Adrenal gland (tissue), 12 donors: Measurements from ENCODE around the gene FUT6. TPM values are rescaled to one million over a fixed set of nuclear protein-coding genes. Genes with fewer than 3 reads are reported as not detected.

ENCODE experiments used
- DNase-seq, 7 donors: peaks; one replicate each; pipeline ENCODE4 v3.0.0-alpha.2; 2019 to 2020
- H3K27ac ChIP-seq, 5 donors: fragments of 200-600 bp; sonication (generic) in 4 of 5; 1 replicate in 3 of 5; 2 replicates in 2 of 5; pipeline versions ENCODE4 v1.5.1 to v1.8.0; 2016 to 2020; ENCODE audit warnings: mild to moderate bottlenecking in 1 of 5
- H3K27me3 ChIP-seq: fragments of 200-600 bp; 2 replicates; pipeline ENCODE4 v1.8.0; 2021
- H3K36me3 ChIP-seq, 2 donors: fragments of 200-600 bp; replicated peaks in 1 of 2; 1 replicate in 1 of 2; 2 replicates in 1 of 2; pipeline versions ENCODE4 v1.5.1 to v1.8.0; 2018 to 2022
- H3K4me1 ChIP-seq, 2 donors: fragments of 200-600 bp; replicated peaks in 1 of 2; 1 replicate in 1 of 2; 2 replicates in 1 of 2; pipeline versions ENCODE4 v1.5.1 to v1.8.0; 2018 to 2021
- H3K4me3 ChIP-seq, 4 donors: fragments of 200-600 bp; sonication (generic) in 3 of 4; one replicate each; pipeline ENCODE4 v1.5.1; 2016 to 2018
- H3K9me3 ChIP-seq, 3 donors: fragments of 200-600 bp; sonication (generic) in 1 of 3; replicated peaks in 1 of 3; 1 replicate in 2 of 3; 2 replicates in 1 of 3; pipeline versions ENCODE4 v1.5.1 to v1.8.0; 2016 to 2021
- CTCF ChIP-seq, 6 experiments: fragments of 450-650 bp in 4 of 6; fragments of 200-600 bp in 2 of 6; sonication (generic) in 1 of 6; IDR thresholded peaks; 1 replicate in 5 of 6; 2 replicates in 1 of 6; pipeline versions ENCODE4 v1.5.1 to v1.8.0; 2016 to 2021; ENCODE audit warnings: antibody characterized with exemption in 6 of 6, mild to moderate bottlenecking in 2 of 6, moderate library complexity in 1 of 6
- POLR2A ChIP-seq, 2 donors: fragments of 450-650 bp; IDR thresholded peaks; one replicate each; pipeline ENCODE4 v1.6.1; 2017; ENCODE audit warnings: antibody characterized with exemption in 2 of 2, mild to moderate bottlenecking in 2 of 2, moderate library complexity in 1 of 2
- WGBS, 4 donors: extraction: QIAGEN DNeasy Blood & Tissue Kit in 2 of 4; methylation state at CpG; one replicate each; pipeline versions ENCODE4 v1.1.5 to v1.1.7; 2013 to 2017; 5-methylcytosine and 5-hydroxymethylcytosine counted together
- intact Hi-C, 2 donors: fragments of 100-400 bp; cut with DNase I; formaldehyde crosslinking; loops; one replicate each; pipeline versions ENCODE4 v1.14.1 to v1.15.0; 2022 to 2023
- polyA plus RNA-seq, 3 donors: library from polyadenylated mRNA; stranded (reverse); fragments of 200-250 nt in 2 of 3; fragments of 350-450 nt in 1 of 3; fragmentation: Illumina TruSeq in 1 of 3; extraction: RNeasy Lipid Tissue Mini Kit (QIAGEN cat#74804) in 1 of 3; gene quantifications; one replicate each; pipeline ENCODE4 v1.2.3, GENCODE V29; 2013 to 2014
- total RNA-seq, 9 donors: library from RNA; depleted of rRNA in 4 of 9; stranded (reverse); fragments of >200 nt in 4 of 9; fragments of 120-200 nt in 1 of 9; fragmentation: NEBNext Ultra II Directional in 1 of 9; extraction: Animal tissue kit (Norgen Biotek cat#: 25700) in 1 of 9; gene quantifications; one replicate each; pipeline versions ENCODE4 v1.1.0 to v1.2.4, GENCODE V29; 2013 to 2023
- donor health status: healthy with polysubstance abuse.
- donor health status: Bipolar disorder and iron deficiency.
- donor health status: DM: yes; HTN: yes; CAD: no.
- donor health status: DM: no; HTN: no; CAD: no.
- donor health status: DM: no; HTN: no; CAD: no.
- donor health status: DM: yes; HTN: yes; CAD: no.

The FUT6 gene
- total and polyA plus RNA-seq, 12 donors = 0.03 TPM; not detected in 11

DNA sequence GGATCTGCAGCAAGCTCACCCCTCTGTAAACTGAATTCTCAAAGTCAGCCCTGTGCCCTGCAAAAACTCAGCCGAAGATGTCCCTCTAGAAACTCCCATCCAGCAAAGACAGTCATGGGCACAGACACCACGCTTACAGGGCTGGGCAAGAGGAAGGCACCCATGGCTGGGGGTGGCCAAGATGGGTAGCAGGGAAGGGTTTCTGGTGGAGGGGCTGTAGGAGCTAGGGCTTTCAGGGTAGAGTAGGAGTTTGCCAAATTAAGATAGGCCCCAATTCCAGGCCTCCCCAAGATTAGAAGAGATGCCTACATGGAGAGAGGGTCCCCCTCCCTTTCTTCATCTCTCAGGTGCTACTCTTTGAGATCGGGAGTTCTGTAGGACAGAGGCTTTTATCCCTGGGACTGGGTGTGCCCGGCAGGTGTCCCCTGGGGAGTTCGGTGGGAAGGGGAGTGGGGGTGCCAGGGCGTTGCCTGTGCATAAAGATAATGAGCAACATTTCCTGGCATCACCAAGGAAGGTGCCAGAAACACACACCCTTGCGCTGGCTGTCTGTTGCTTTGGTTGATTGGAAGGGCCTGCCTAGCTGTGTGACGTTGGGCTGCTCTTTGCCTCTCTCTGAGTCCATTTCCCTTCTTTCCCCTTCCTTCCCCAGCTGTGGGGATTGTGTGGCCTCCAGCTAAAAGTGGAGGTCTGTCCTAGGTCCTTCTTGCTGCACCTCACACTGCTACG is 25.2 kb downstream of the FUT6 start:
- intact Hi-C loops = no loop called here
- Histone ChIP-seq H3K4me3 (no peak overlapping the region), H3K27me3 (no peaks in the 10 kb centered on the region), H3K27ac (no peak overlapping the region), H3K4me1 (no peaks in the 10 kb centered on the region), H3K9me3 (no peaks in the 10 kb centered on the region), H3K36me3 (no peaks in the 10 kb centered on the region)
- TF ChIP-seq CTCF (IDR thresholded peaks at IDR 0.05) (no peak), POLR2A (IDR thresholded peaks at IDR 0.05) (no peak)
- no peak for DNase-seq
- WGBS, 4 donors = 77 to 86% (median 83%) methylated on average over 9 of the region's 9 CpGs

- intact Hi-C loops = no loop called here
- H3K4me1 ChIP-seq = peaks cover 0 to 2% of the 10 kb centered on the region in 2 donors
- WGBS, 4 donors = 94 to 98% (median 95%) methylated on average over 4 of the region's 4 CpGs
- H3K9me3 ChIP-seq = no peaks in the 10 kb centered on the region
- no peak for DNase-seq
- H3K27ac ChIP-seq = no peak overlapping the region
- no peaks in the 10 kb centered on the region for H3K36me3 ChIP-seq
- H3K4me3 ChIP-seq = no peak overlapping the region
- TF ChIP-seq POLR2A (IDR thresholded peaks at IDR 0.05) (no peak), CTCF (IDR thresholded peaks at IDR 0.05) (no peak)
- H3K27me3 ChIP-seq = no peaks in the 10 kb centered on the region
Measured at GRCh38 chr19:5811117-5811516, 28.4 kb downstream of the FUT6 start.

DNA sequence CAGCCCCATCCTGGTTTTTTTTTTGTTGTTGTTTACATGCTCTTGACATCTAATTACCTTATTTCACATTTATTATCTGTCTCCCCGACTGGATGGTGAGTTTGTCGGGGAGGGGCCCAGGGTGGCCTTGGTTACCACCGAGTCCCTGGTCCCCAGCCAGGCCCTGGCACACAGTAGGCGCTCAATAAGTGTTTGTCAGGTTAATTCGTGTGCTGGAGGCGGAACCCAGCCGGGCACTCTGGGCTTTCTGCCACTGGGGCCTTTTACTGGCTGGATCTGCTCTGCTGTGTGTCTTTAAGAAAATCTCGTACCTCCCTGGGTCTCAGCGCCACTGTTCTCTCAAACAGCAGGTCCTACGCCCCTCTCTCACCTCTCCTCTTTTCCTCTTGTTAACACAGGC is 30.0 kb downstream of the FUT6 start:
- DNase-seq = no peak
- Histone ChIP-seq H3K27ac (no peak overlapping the region), H3K27me3 (no peaks in the 10 kb centered on the region), H3K36me3 (no peaks in the 10 kb centered on the region), H3K9me3 (no peaks in the 10 kb centered on the region), H3K4me3 (no peak overlapping the region), H3K4me1 (peaks cover 2 to 9% of the 10 kb centered on the region in 2 donors)
- intact Hi-C loops = loop anchor here (5.0 to 10.0 kb wide), 3 partner anchors 83 to 213 kb away; no protein-coding TSS in a partner anchor
- WGBS, 4 donors = 70 to 73% (median 72%) methylated on average over 10 of the region's 10 CpGs
- TF ChIP-seq POLR2A (IDR thresholded peaks at IDR 0.05) (no peak), CTCF (IDR thresholded peaks at IDR 0.05) (no peak)

- Histone ChIP-seq H3K27ac (no peak overlapping the region), H3K4me3 (no peak overlapping the region), H3K4me1 (peaks cover 6 to 11% of the 10 kb centered on the region in 2 donors), H3K27me3 (no peaks in the 10 kb centered on the region), H3K9me3 (no peaks in the 10 kb centered on the region), H3K36me3 (no peaks in the 10 kb centered on the region)
- DNase-seq = no peak
- intact Hi-C loops = loop anchor here (5.0 to 10.0 kb wide), 3 partner anchors 83 to 213 kb away; no protein-coding TSS in a partner anchor
- 80 to 86% (median 85%) methylated on average over 9 of the region's 9 CpGs for WGBS, 4 donors
- no peak for TF ChIP-seq CTCF (IDR thresholded peaks at IDR 0.05)
Measured at GRCh38 chr19:5809053-5809452, 30.4 kb downstream of the FUT6 start.
